Measurements from ENCODE around the gene USP51. TPM values are rescaled to one million over a fixed set of nuclear protein-coding genes. Genes with fewer than 3 reads are reported as not detected.
"Not testable (repeated sequence)": the region's sequence is repeated elsewhere in the genome, so short reads cannot be mapped to it uniquely, and the experiment has no call there.

USP51 gene
- total RNA-seq, 2 experiments from 2014 or later, result 2.3 TPM

DNA sequence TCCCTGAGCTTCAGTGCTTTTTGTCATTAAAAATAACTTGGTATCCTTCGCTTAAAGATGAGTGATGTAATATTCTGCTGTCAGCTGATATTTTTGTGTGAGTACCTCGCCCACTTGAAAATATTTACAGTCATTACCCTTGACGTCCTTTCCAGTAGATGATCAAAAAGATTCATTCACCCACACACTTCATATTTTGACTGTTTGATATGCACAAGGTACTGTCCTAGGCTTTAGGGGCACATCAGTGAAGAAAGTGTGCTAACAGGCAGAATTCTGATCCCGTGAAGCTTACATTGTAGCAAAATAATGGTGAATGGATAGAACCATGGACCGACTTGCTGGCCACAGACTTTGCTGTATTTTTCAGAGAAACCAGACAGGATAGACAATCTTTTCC is 18.1 kb upstream of the USP51 start:
- DNase-seq; H3K4me3 ChIP-seq (ENCODE audit: low read length); H3K9me3 ChIP-seq (ENCODE audit: control insufficient read depth in 1 of 2, insufficient read depth in 1 of 2, low read length in 2 of 2); H3K36me3 Mint-ChIP-seq (ENCODE audit: low read depth); H3K27ac Mint-ChIP-seq; H3K9me3 Mint-ChIP-seq; H3K4me1 Mint-ChIP-seq (ENCODE audit: low read depth); ATAC-seq (ENCODE audit: poor library complexity); intact Hi-C loops (cut with DNase I, micrococcal nuclease); H3K4me3 Mint-ChIP-seq; POLR2A ChIA-PET; H3K27ac ChIP-seq (ENCODE audit: low read depth in 1 of 2, low read length in 2 of 2); CTCF ChIA-PET; H3K4me1 ChIP-seq (ENCODE audit: insufficient read depth, low read length); H3K27me3 ChIP-seq (ENCODE audit: control insufficient read depth in 1 of 2, insufficient read depth in 2 of 2, low read length in 2 of 2); H3K36me3 ChIP-seq (ENCODE audit: insufficient read depth, low read length); H3K27me3 Mint-ChIP-seq: not testable (repeated sequence)

- POLR2A ChIA-PET, result not testable (repeated sequence)
Observed at GRCh38 chrX:55507010-55507409, 17.4 kb upstream of the USP51 start.

DNA sequence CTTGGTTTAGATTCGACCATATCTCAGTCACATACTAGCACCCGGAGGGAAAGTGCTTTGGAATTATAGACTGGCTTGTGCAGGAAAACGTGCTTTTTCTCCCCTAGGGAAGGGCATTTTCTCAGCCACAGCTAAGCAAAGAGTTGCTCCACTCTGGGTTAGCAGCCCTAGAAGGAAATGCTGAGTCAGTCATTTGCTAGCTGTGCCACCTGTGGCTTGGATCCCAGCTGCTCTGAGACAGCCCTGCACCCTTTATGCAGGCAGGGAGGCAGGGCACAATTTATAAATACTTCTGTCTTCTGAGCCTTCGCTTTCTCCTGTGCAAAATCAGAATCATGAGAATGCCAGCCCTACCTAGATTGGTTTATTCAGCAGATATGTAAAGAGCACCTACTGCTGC is 1.3 kb upstream of the USP51 start:
- H3K4me1 Mint-ChIP-seq (ENCODE audit: low read depth), result peaks cover 17% of the 10 kb centered on the region
- Histone ChIP-seq H3K4me3 (ENCODE audit: low read length) (no peak overlapping the region), H3K9me3 (ENCODE audit: control insufficient read depth in 1 of 2, insufficient read depth in 1 of 2, low read length in 2 of 2) (no peaks in the 10 kb centered on the region), H3K4me1 (ENCODE audit: insufficient read depth, low read length) (peaks cover 10% of the 10 kb centered on the region), H3K27me3 (ENCODE audit: control insufficient read depth in 1 of 2, insufficient read depth in 2 of 2, low read length in 2 of 2) (no peaks in the 10 kb centered on the region), H3K36me3 (ENCODE audit: insufficient read depth, low read length) (no peaks in the 10 kb centered on the region), H3K27ac (ENCODE audit: low read depth in 1 of 2, low read length in 2 of 2) (no peak overlapping the region)
- peak overlapping the region; percentile 96 for H3K27ac Mint-ChIP-seq
- intact Hi-C loops (cut with DNase I, micrococcal nuclease), result no loop called here
- peak overlapping the region; percentile 45 for H3K4me3 Mint-ChIP-seq
- no peak for DNase-seq
- ChIA-PET POLR2A (interaction anchor here (0.5 to 3.4 kb wide), 3 partner anchors 39 to 226 kb away, joined by 3 to 75 read pairs (median 3); partner anchors contain the start of genes MAGEH1 and RRAGB), CTCF (no interaction called here)
- no peak for TF ChIP-seq CTCF (IDR thresholded peaks at IDR 0.05)
- H3K36me3 Mint-ChIP-seq (ENCODE audit: low read depth), result peaks cover 7% of the 10 kb centered on the region
- H3K27me3 Mint-ChIP-seq, result no peaks in the 10 kb centered on the region
- no peaks in the 10 kb centered on the region for H3K9me3 Mint-ChIP-seq
- ATAC-seq (ENCODE audit: poor library complexity), result no peak

More at GRCh38 chrX:55507010-55507409, 17.4 kb upstream of the USP51 start:
- H3K36me3 Mint-ChIP-seq (ENCODE audit: low read depth); H3K4me3 Mint-ChIP-seq; H3K36me3 ChIP-seq (ENCODE audit: insufficient read depth, low read length); H3K27ac Mint-ChIP-seq; H3K9me3 ChIP-seq (ENCODE audit: control insufficient read depth in 1 of 2, insufficient read depth in 1 of 2, low read length in 2 of 2); ATAC-seq (ENCODE audit: poor library complexity); intact Hi-C loops (cut with DNase I, micrococcal nuclease); DNase-seq; H3K27me3 Mint-ChIP-seq; H3K9me3 Mint-ChIP-seq; H3K4me3 ChIP-seq (ENCODE audit: low read length); H3K27me3 ChIP-seq (ENCODE audit: control insufficient read depth in 1 of 2, insufficient read depth in 2 of 2, low read length in 2 of 2); H3K4me1 ChIP-seq (ENCODE audit: insufficient read depth, low read length); H3K27ac ChIP-seq (ENCODE audit: low read depth in 1 of 2, low read length in 2 of 2); CTCF ChIA-PET; H3K4me1 Mint-ChIP-seq (ENCODE audit: low read depth): not testable (repeated sequence)

- DNase-seq (no peak), ATAC-seq (ENCODE audit: poor library complexity) (no peak)
- Histone ChIP-seq H3K4me3 (ENCODE audit: low read length) (peak overlapping the region; percentile 87), H3K36me3 (ENCODE audit: insufficient read depth, low read length) (no peaks in the 10 kb centered on the region), H3K4me1 (ENCODE audit: insufficient read depth, low read length) (peaks cover 10% of the 10 kb centered on the region), H3K27ac (ENCODE audit: low read depth in 1 of 2, low read length in 2 of 2) (peak overlapping the region in 1 of 2 donors; percentile 21), H3K9me3 (ENCODE audit: control insufficient read depth in 1 of 2, insufficient read depth in 1 of 2, low read length in 2 of 2) (no peaks in the 10 kb centered on the region), H3K27me3 (ENCODE audit: control insufficient read depth in 1 of 2, insufficient read depth in 2 of 2, low read length in 2 of 2) (no peaks in the 10 kb centered on the region)
- POLR2A ChIA-PET, result interaction anchor here (0.9 to 3.4 kb wide), 3 partner anchors 38 to 758 kb away, joined by 3 to 75 read pairs (median 7); partner anchors contain the start of genes MAGEH1 and RRAGB
- peak overlapping the region; percentile 98 for H3K4me3 Mint-ChIP-seq
- intact Hi-C loops (cut with DNase I, micrococcal nuclease), result no loop called here
- no peaks in the 10 kb centered on the region for H3K27me3 Mint-ChIP-seq
- peaks cover 17% of the 10 kb centered on the region for H3K4me1 Mint-ChIP-seq (ENCODE audit: low read depth)
- CTCF ChIA-PET, result no interaction called here
- H3K9me3 Mint-ChIP-seq, result no peaks in the 10 kb centered on the region
- peak overlapping the region; percentile 96 for H3K27ac Mint-ChIP-seq
- TF ChIP-seq CTCF (IDR thresholded peaks at IDR 0.05), result no peak
- H3K36me3 Mint-ChIP-seq (ENCODE audit: low read depth), result peaks cover 7% of the 10 kb centered on the region
Observed at GRCh38 chrX:55490121-55490520, 473 bp upstream of the USP51 start.
